VCaP (cell line): Measurements from ENCODE around the gene APH1B.

Source experiments
- H3K27ac ChIP-seq: fragments of 450-650 bp; 2 replicates; pipeline ENCODE4 v1.5.1; 2017
- TF ChIP-seq, protein P1 (sequence below): fragments of 450-650 bp; conservative IDR thresholded peaks from 2 replicates; pipeline ENCODE4 v1.5.1; 2017; ENCODE audit warnings: mild to moderate bottlenecking, moderate library complexity

APH1B gene

DNA sequence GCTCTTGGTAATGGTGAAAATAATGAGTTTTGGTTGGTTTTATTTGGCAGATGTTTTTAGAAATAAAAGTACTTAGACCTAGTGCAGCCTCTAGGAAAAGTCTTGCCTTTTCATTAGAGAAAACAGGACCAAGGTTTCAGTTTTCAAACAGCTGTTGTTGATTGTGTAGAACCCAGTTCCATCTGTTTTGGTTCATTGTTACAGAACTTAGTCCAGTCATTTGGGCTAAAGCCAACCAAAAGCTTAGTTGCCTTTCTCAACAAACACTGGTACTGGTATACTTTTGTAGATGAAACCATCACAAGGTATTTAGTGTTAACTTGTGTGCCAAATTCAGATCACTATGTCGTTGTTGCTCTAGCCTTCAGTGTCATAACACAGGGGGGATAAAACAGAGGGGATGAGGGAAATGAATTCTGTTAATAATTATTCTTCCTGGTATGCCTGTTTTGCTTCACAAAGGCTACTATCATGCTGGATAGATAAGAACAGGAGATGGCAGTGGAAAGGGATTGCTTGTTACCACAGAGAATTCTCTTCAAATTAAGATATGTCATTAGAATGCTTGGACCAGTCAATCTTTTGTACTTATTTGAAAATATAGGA is 12.6 kb upstream of the APH1B start:
- no peak overlapping the region for H3K27ac ChIP-seq
- TF ChIP-seq, protein P1, sequence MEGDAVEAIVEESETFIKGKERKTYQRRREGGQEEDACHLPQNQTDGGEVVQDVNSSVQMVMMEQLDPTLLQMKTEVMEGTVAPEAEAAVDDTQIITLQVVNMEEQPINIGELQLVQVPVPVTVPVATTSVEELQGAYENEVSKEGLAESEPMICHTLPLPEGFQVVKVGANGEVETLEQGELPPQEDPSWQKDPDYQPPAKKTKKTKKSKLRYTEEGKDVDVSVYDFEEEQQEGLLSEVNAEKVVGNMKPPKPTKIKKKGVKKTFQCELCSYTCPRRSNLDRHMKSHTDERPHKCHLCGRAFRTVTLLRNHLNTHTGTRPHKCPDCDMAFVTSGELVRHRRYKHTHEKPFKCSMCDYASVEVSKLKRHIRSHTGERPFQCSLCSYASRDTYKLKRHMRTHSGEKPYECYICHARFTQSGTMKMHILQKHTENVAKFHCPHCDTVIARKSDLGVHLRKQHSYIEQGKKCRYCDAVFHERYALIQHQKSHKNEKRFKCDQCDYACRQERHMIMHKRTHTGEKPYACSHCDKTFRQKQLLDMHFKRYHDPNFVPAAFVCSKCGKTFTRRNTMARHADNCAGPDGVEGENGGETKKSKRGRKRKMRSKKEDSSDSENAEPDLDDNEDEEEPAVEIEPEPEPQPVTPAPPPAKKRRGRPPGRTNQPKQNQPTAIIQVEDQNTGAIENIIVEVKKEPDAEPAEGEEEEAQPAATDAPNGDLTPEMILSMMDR = no peak

DNA sequence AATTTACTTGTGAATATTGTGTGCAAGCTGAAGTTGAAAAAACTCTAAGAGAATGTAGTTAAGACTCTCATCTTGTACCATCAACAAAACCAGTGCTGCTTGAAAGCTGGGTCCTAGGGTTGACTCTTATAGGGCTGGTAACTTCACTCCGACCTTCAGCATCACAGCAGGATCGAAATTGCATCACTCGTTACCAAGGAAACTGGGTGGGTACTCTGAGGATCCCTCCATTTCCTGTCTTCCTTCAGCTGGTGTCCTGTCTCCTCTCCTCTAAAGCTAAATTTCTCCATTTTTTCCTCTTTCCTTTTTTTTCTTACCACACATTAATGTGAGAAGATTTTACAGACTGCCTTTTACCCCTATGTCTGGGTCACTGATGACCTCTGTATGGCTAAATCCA is 3.0 kb upstream of the APH1B start:
- no peak overlapping the region for H3K27ac ChIP-seq
- TF ChIP-seq, protein P1 = no peak

DNA sequence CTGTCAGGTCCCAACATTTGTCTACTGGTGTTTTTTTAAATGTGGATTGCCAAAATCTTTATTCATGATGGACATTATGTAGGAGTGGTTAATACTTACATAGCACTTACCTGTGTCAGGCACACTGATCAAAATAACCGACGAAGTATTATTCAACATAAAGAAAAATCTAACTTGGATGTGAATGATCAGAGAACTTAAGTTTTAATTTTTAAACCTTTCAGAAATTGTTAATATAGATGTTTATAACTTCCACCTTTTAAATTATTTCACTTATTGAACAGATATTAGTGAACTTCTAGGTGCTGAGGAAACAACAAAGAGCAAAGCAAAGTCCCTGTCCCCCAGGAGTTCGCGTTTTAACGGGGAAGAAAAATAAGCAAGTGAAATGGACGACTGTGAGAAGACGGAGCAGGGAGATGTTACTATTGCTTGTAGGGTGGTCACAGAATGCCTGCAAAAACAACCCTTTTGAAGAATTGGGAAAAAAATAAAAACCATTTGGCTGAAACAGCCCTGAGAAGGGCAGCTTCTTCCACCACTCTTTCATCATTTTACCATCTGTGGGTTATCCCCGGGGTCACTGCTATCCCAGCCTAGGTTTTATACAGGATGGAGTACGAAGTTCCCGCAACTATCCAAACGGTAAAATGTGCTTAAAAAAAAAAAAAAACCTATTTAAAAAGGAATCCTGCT is 915 bp upstream of the APH1B start:
- TF ChIP-seq, protein P1 = no peak
- peak overlapping the region; percentile 92 for H3K27ac ChIP-seq

- TF ChIP-seq, protein P1 = 0 out of 2 replicates have a peak, but pooled peaks have one; percentile 16
- H3K27ac ChIP-seq = peak overlapping the region; percentile 92
Measured at GRCh38 chr15:63277893-63278456, 570 bp downstream of the APH1B start.

DNA sequence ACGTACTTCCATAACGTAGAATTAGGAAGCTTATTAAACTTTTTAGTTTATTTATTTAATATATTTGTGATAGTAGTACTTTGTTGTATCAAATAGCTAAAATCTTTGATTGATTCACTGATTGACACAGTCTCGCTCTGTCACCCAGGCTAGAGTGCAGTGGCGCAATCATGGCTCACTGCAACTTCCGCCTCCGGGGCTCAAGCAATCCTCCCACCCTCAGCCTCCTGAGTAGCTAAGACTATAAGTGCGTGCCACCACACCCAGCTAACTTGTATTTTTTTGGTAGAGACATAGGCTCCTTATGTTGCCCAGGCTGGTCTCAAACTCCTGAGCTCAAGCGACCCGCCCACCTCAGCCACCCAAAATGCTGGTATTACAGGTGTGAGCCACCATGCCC is 5.7 kb downstream of the APH1B start:
- H3K27ac ChIP-seq = no peak overlapping the region
- TF ChIP-seq, protein P1 = no peak

DNA sequence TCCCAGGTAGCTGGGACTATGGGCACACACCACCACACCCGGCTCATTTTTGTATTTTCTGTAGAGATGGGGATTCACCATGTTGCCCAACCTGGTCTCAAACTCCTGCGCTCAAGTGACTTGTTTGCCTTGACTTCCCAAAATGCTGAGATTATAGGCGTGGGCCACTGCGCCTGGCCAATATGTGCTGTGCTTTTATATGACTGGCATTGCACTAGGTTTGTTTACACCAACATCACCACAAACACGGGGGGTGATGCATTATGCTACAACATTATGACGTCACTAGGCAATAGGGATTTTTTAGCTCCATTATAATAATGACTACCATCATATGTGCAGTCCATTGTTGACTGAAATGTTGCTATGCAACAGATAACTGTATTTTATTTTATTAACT is 6.9 kb downstream of the APH1B start:
- TF ChIP-seq, protein P1 = no peak
- H3K27ac ChIP-seq = no peak overlapping the region

GRCh38 chr15:63287109-63287508 is 9.7 kb downstream of the APH1B start:
- no peak overlapping the region for H3K27ac ChIP-seq
- TF ChIP-seq, protein P1 = no peak
